Measurements from ENCODE around the gene HECTD4. TPM values are rescaled to one million over a fixed set of nuclear protein-coding genes. Genes with fewer than 3 reads are reported as not detected.

HECTD4 gene
- total RNA-seq, 1 donor from 2014 or later: 63.3 TPM

DNA sequence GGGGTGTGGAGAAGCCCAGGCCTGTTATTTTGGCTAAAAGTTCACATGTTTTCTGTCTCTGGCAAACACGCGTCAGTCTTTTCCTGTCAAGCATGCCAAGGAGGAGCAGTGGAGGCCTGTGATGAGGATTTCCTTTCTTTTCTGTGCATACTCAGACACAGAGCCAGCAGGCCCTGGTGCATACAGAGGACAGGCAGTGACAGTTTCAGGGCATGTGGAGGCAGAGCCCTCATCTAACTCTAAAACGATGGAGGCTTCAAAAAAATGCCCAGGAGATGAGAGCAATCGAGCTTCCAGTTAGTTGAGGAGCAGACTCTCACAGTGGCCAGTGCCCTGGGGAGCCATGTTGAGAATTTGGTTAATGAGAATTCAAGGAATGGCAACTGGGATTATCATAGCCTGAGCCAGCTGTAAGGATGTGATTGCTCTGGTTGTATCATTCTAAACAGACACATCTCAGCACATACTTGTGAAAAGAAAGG, 190.3 kb downstream of the HECTD4 start:
- no peak for DNase-seq (ENCODE audit: extremely low spot score, unreplicated experiment)
- Mint-ChIP-seq H3K4me3 (ENCODE audit: unreplicated experiment) (no peak overlapping the region), H3K36me3 (ENCODE audit: unreplicated experiment) (peaks cover 31% of the 10 kb centered on the region), H3K4me1 (ENCODE audit: unreplicated experiment) (no peaks in the 10 kb centered on the region), H3K27me3 (ENCODE audit: unreplicated experiment) (no peaks in the 10 kb centered on the region), H3K27ac (ENCODE audit: unreplicated experiment) (no peak overlapping the region), H3K9me3 (ENCODE audit: unreplicated experiment) (no peaks in the 10 kb centered on the region)
- TF ChIP-seq, protein P1, sequence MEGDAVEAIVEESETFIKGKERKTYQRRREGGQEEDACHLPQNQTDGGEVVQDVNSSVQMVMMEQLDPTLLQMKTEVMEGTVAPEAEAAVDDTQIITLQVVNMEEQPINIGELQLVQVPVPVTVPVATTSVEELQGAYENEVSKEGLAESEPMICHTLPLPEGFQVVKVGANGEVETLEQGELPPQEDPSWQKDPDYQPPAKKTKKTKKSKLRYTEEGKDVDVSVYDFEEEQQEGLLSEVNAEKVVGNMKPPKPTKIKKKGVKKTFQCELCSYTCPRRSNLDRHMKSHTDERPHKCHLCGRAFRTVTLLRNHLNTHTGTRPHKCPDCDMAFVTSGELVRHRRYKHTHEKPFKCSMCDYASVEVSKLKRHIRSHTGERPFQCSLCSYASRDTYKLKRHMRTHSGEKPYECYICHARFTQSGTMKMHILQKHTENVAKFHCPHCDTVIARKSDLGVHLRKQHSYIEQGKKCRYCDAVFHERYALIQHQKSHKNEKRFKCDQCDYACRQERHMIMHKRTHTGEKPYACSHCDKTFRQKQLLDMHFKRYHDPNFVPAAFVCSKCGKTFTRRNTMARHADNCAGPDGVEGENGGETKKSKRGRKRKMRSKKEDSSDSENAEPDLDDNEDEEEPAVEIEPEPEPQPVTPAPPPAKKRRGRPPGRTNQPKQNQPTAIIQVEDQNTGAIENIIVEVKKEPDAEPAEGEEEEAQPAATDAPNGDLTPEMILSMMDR (IDR thresholded peaks at IDR 0.05): no peak

DNA sequence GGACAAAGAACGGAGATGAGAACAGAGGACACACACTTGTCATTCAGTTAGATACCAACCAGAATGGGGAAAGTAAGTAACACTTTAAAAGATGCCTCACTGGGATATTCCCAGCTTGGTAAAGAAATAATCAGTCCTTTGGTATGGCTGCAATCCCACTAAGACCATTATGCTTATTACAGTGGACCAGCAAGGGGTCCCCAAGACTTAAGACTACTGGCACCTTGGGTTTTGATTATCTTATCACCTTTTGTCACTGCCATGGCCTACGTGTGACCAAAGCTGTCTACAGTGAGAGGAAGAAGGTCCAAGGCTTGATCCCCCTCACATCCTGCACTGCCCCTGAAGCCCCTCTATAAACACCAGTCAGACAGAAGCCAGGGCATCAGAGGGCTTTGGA, 191.0 kb downstream of the HECTD4 start:
- H3K4me3 Mint-ChIP-seq (ENCODE audit: unreplicated experiment): no peak overlapping the region
- H3K36me3 Mint-ChIP-seq (ENCODE audit: unreplicated experiment): peaks cover 31% of the 10 kb centered on the region
- H3K4me1 Mint-ChIP-seq (ENCODE audit: unreplicated experiment): no peaks in the 10 kb centered on the region
- no peaks in the 10 kb centered on the region for H3K9me3 Mint-ChIP-seq (ENCODE audit: unreplicated experiment)
- no peaks in the 10 kb centered on the region for H3K27me3 Mint-ChIP-seq (ENCODE audit: unreplicated experiment)
- TF ChIP-seq, protein P1 (IDR thresholded peaks at IDR 0.05): no peak
- no peak overlapping the region for H3K27ac Mint-ChIP-seq (ENCODE audit: unreplicated experiment)
- DNase-seq (ENCODE audit: extremely low spot score, unreplicated experiment): no peak

DNA sequence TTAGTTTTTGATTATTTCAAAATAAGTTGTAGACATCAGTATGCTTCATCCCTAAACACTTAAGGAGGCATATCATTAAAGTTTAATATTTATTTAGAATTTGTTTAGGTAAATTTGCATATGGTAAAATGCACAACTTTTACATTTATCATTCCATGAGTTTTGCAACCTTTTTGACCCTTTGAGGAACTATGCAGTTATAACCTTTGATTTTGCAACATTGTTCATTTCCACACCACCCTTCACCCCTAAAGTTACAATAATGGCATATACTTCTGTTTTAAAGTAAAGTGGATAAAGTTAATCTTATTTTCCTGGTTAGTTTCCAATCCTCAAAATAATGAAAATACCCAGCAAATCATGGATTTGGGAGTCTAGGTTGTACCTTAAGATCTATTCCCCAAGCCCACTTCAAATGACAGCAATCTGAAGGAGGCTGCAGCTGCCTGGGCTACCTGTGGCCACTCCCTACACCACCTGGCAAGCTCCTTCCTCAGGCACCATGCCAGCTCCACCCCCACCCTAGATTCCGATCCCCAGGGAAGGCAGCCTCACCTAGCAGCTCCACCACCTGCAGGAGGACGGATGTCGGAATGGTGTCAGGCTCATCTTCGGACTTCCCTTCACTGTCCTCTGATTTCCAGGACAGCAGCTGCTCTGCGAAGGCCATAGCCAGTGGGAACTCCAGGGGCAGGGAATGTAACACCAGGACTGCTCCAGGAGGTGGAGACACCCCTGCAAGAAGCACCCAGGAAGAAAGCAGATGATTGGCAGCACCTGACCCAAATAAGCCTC, 191.8 kb downstream of the HECTD4 start:
- H3K27me3 Mint-ChIP-seq (ENCODE audit: unreplicated experiment): no peaks in the 10 kb centered on the region
- H3K9me3 Mint-ChIP-seq (ENCODE audit: unreplicated experiment): no peaks in the 10 kb centered on the region
- H3K36me3 Mint-ChIP-seq (ENCODE audit: unreplicated experiment): peaks cover 29% of the 10 kb centered on the region
- TF ChIP-seq, protein P1 (IDR thresholded peaks at IDR 0.05): no peak
- H3K27ac Mint-ChIP-seq (ENCODE audit: unreplicated experiment): no peak overlapping the region
- no peak overlapping the region for H3K4me3 Mint-ChIP-seq (ENCODE audit: unreplicated experiment)
- DNase-seq (ENCODE audit: extremely low spot score, unreplicated experiment): no peak
- no peaks in the 10 kb centered on the region for H3K4me1 Mint-ChIP-seq (ENCODE audit: unreplicated experiment)

DNA sequence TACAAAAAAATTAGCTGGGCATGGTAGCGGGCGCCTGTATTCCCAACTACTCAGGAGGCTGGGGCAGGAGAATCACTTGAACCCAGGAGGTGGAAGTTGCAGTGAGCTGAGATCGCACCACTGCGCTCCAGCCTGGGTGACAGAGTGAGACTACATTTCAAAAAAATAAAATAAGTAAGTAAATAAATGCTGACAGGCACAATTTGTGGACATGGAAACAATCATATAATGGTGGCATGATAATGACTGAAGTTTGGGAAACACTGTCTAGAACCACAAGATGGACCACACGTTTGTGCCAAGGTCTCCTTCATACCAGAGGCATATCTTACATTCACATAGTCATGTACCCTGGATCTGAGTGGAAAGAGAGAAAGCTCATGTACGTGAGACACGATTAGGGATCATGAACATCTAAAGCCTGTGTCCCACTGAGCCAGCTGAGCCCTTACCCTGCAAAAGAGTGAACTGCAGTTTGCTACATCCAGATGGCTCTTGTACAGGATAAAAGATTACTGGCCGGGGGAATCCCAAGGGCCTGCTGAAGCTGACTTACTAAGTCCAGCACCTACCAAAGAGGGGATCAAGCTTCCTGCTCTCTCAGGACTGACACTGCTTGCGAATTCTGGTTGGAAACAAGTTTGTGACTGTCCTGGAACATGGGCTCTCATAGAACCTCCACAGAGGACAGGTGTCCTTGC, 194.0 kb downstream of the HECTD4 start:
- H3K27ac Mint-ChIP-seq (ENCODE audit: unreplicated experiment): no peak overlapping the region
- peaks cover 21% of the 10 kb centered on the region for H3K36me3 Mint-ChIP-seq (ENCODE audit: unreplicated experiment)
- H3K4me3 Mint-ChIP-seq (ENCODE audit: unreplicated experiment): no peak overlapping the region
- DNase-seq (ENCODE audit: extremely low spot score, unreplicated experiment): no peak
- TF ChIP-seq, protein P1 (IDR thresholded peaks at IDR 0.05): no peak
- no peaks in the 10 kb centered on the region for H3K27me3 Mint-ChIP-seq (ENCODE audit: unreplicated experiment)
- no peaks in the 10 kb centered on the region for H3K9me3 Mint-ChIP-seq (ENCODE audit: unreplicated experiment)
- no peaks in the 10 kb centered on the region for H3K4me1 Mint-ChIP-seq (ENCODE audit: unreplicated experiment)
